Neuron (in vitro differentiated cells): ENCODE data around the gene ZSCAN9.

Experiments
- H2AFZ ChIP-seq: one replicate; pipeline ENCODE4 v1.6.1; 2013; ENCODE audit warnings: low read depth, mild to moderate bottlenecking, inconsistent platforms, low read length, moderate library complexity
- H3K27me3 ChIP-seq: one replicate; pipeline ENCODE4 v1.6.1; 2013; ENCODE audit warnings: low read length; ENCODE audit not compliant: insufficient read depth
- H3K36me3 ChIP-seq: one replicate; pipeline ENCODE4 v1.6.1; 2013; ENCODE audit warnings: low read length; ENCODE audit not compliant: insufficient read depth
- H3K4me1 ChIP-seq: one replicate; pipeline ENCODE4 v1.6.1; 2013; ENCODE audit warnings: low read length; ENCODE audit not compliant: insufficient read depth
- H3K4me3 ChIP-seq: 2 replicates; pipeline ENCODE4 v1.5.1; 2013; ENCODE audit warnings: mild to moderate bottlenecking, low read length, moderate library complexity
- H3K9me3 ChIP-seq: one replicate; pipeline ENCODE4 v1.6.1; 2013; ENCODE audit warnings: low read length

The ZSCAN9 gene

DNA sequence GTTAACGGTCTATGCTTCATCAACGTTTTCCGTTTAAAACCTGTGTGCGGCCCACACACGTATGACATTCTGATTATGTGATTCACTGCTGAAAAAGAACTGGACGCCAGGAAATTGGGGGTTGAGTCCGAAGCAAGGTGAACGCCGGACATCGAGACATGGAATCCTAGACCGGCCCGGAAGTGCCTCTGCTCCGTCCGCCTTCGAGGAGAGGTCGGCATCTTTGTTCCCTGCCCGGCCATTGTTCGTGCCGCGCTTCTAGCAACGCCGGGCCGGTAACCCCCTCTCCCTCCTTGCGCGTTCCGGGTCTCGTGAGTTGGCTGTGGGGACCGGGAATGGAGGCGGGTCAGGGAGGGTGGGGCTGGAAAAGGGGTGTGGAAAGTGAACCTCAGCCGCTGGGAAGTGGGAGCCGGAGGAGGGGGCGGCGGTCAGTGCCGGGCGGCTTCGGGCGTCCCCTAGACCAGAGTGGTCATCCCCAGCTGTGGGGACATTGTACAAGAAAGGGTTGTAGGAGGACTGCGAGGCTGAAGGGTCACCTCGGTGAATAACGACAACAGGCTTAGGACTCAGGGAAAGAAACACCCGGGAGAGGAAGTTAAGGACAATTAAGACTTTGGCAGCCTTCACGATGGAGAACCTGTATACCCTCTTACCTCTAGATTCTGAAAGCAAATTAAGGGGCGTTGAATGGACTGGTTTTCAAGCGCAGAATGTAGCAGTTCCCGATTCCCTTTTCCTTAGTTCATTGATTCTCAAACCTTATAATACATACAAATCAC lies at the start of gene ZSCAN9:
Gene ZSCAN9 (plus strand): TSS at position 220 of the 779 bp plus-strand sequence. CDS start 1,810 bp downstream, outside the sequence.
- Histone ChIP-seq H2AFZ (peak within 1 kb of the TSS; percentile 64), H3K36me3 (peaks cover 28% of the 10 kb centered on the region), H3K27me3 (peaks cover 6% of the 10 kb centered on the region), H3K4me3 (peak within 1 kb of the TSS; percentile 91), H3K4me1 (peaks cover 15% of the 10 kb centered on the region), H3K9me3 (no peaks in the 10 kb centered on the region)

DNA sequence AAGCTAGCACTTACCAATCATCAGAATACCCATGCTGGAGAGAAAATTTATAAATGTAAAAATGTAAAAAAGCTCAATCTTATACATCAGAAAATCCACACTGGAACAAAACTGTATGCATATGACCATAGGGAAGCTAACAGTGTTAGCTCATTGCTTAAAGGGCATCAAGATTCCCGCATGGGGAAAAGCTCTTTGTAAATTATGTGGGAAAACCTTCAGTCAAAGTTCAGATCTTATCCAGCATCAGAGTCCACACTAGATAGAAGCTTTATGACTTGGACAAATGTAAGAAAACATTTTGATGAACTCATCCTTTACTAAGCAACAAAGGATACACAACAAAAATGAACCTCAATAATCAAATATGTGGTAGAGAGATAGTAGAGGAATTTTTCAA lies 48.7 kb upstream of the ZSCAN9 start:
- Histone ChIP-seq H3K4me3 (no peak overlapping the region), H2AFZ (no peak overlapping the region), H3K4me1 (no peaks in the 10 kb centered on the region), H3K36me3 (no peaks in the 10 kb centered on the region), H3K9me3 (no peaks in the 10 kb centered on the region), H3K27me3 (no peaks in the 10 kb centered on the region)

DNA sequence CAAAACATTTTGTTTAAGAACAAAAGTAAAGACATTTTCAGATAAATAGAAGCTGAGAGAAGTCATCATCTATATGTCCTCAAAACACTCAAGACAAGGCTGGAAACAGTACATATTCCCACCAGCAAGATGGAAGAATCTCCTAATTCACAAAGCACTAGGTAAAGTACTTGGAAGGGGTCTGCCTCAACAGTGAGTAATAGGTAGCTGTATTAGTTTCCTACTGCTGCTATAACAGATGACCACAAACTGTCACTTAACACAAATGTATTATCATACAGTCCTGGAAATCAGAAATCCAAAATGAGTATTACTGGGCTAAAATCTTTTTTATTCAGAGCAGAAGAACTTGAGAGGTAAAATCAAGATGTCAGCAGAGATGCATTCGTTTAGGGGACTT lies 42.8 kb upstream of the ZSCAN9 start:
- Histone ChIP-seq H2AFZ (no peak overlapping the region), H3K9me3 (no peaks in the 10 kb centered on the region), H3K4me1 (no peaks in the 10 kb centered on the region), H3K27me3 (peaks cover 2% of the 10 kb centered on the region), H3K36me3 (no peaks in the 10 kb centered on the region), H3K4me3 (no peak overlapping the region)

DNA sequence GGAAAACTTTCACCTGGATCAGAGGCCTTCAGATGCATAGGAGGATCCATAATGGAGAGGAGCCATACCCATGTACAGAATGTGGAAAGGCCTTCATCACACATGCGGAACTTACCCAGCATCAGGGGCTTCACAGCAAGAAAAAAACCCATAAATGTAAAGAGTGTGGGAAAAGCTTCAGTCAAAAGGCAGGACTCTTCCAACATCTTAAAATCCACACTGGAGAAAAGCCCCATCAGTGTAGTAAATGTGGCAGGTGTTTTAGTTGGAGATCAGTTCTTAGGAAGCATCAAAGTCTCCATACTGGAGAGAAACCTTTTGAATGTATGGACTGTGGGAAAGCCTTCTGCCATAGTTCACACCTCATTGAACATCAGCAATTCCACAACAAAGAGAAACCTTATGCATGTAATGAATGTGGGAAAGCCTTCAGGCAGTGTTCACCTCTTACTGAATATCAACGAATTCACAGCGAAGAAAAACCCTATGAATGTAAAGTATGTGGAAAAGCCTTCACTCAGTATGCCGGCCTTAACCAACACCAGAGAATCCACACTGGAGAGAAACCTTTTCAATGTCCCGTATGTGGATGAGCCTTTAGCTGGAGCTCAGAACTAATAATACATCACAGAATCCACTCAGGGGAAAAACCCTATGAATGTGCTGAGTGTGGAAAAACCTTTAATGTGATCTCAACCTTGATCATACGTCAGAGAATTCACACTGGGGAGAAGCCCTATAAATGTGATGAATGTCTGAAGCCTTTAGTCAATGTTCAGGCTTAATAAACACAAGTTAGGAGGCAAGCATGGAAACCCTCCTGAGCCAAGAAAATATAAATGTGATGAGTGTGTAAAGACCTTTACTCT lies 36.7 kb upstream of the ZSCAN9 start:
- H3K9me3 ChIP-seq, result peaks cover 4% of the 10 kb centered on the region
- H3K36me3 ChIP-seq, result no peaks in the 10 kb centered on the region
- no peak overlapping the region for H3K4me3 ChIP-seq
- H3K27me3 ChIP-seq, result peaks cover 2% of the 10 kb centered on the region
- no peak overlapping the region for H2AFZ ChIP-seq
- no peaks in the 10 kb centered on the region for H3K4me1 ChIP-seq

DNA sequence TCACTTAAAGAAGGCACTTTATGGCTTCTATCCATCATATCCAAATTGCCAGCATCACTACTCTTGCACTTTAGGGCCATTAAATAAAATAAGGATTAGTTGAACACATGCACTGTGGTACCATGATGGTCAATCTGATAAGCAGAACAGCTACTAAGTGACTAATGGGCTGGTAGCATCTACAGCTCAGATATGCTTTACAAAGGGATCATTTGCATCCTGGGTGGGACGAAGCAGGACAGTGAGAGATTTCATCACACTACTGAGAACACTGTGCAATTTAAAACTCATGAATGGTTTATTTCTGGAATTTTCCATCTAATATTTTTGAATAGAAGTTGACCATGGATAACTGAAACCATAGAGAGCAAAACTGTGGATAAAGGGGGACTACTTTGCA lies 25.1 kb upstream of the ZSCAN9 start:
- peaks cover 5% of the 10 kb centered on the region for H3K4me1 ChIP-seq
- no peak overlapping the region for H2AFZ ChIP-seq
- H3K4me3 ChIP-seq, result no peak overlapping the region
- H3K36me3 ChIP-seq, result no peaks in the 10 kb centered on the region
- peaks cover 1% of the 10 kb centered on the region for H3K27me3 ChIP-seq
- peaks cover 6% of the 10 kb centered on the region for H3K9me3 ChIP-seq

DNA sequence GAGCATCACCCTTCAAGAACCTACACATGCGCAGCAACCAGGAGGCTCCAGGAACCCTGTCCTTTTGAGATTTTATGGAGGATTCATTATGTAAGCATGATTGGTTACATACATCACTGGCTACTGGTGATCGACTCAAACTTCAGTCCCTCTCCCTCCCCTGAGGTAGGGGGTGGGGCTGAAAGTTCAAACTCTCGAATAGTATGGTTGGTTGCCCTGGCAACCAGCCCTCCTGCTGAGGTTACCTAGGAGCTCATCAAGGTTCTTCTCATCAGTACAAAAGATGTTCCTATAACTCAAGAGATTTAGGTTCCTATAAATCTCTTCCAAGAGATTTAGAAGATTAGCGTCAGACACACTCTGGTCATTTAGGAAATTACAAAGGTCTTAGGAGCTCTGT lies 21.9 kb upstream of the ZSCAN9 start:
- Histone ChIP-seq H3K27me3 (peaks cover 30% of the 10 kb centered on the region), H2AFZ (no peak overlapping the region), H3K4me1 (peaks cover 10% of the 10 kb centered on the region), H3K36me3 (no peaks in the 10 kb centered on the region), H3K4me3 (no peak overlapping the region), H3K9me3 (peaks cover 3% of the 10 kb centered on the region)

DNA sequence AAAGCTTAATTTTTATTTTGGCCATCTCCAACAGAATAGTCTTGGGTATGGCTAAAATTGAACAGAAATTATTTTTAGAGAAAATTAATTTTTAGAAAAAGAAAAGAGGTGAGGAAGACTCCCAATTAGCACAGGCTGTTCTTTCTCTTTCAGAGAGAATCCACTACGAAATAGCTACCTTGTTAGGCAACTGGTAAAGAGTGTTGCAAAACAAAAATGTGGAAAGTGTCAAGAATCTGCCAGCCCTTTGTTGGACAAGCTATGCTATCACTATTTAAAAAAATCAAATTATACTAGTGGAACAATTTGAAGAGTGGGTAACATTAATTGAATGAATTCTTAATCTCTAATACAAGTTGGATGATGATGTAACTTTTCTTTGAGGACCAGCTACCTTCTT lies 19.2 kb upstream of the ZSCAN9 start:
- Histone ChIP-seq H3K9me3 (no peaks in the 10 kb centered on the region), H3K4me1 (peaks cover 13% of the 10 kb centered on the region), H3K36me3 (no peaks in the 10 kb centered on the region), H3K27me3 (peaks cover 51% of the 10 kb centered on the region), H3K4me3 (no peak overlapping the region), H2AFZ (no peak overlapping the region)

DNA sequence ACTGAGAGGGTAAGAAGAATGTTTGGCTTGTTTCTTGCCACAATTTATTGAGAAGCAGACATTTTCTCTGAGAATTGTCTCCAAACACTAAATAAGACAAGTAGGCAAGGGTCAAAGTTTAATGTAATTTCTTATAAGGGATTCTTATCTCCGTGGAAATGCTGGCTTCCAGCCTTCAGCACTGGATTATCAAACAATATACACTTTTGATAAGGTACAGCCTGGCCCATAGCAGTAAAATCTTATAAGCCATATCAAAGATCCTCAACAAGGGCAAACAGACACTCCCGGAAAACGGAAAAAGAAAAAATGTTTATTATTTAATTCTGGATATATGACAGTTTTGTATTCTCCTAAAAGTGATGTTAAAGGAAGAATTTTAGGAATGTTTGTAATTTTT lies 18.5 kb upstream of the ZSCAN9 start:
- H3K4me3 ChIP-seq, result no peak overlapping the region
- H2AFZ ChIP-seq, result no peak overlapping the region
- peaks cover 52% of the 10 kb centered on the region for H3K27me3 ChIP-seq
- H3K9me3 ChIP-seq, result no peaks in the 10 kb centered on the region
- H3K36me3 ChIP-seq, result no peaks in the 10 kb centered on the region
- peaks cover 13% of the 10 kb centered on the region for H3K4me1 ChIP-seq

DNA sequence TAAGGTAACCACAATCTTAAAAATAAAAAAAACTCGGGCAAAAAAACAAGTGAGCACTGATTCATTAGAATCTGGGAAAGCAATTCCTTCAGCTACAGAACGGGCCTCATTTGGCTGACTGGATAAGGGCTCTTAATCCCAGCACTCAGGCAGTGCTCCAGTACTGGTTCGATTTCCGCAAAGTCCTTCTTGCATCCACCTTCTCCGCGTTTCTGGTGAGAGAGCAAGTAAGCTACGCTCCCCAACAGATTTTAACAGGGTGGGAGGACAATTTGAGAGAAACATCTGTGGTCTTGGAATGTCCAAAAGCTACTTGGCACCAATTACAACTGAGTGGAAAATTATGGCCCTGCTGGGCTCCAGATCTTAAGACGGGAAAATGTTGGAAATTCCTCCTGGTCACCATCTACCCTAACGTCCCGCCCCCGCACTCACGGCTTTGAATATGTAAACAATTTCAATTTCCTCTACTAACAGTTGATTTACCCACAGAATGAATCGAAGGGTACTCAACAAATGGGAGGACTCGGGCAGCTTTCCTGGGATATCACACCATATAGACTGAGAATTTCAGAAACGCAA lies 18.1 kb upstream of the ZSCAN9 start:
- H3K27me3 ChIP-seq, result peaks cover 57% of the 10 kb centered on the region
- no peaks in the 10 kb centered on the region for H3K36me3 ChIP-seq
- peak overlapping the region; percentile 32 for H3K4me3 ChIP-seq
- peaks cover 13% of the 10 kb centered on the region for H3K4me1 ChIP-seq
- peak overlapping the region; percentile 37 for H2AFZ ChIP-seq
- no peaks in the 10 kb centered on the region for H3K9me3 ChIP-seq

DNA sequence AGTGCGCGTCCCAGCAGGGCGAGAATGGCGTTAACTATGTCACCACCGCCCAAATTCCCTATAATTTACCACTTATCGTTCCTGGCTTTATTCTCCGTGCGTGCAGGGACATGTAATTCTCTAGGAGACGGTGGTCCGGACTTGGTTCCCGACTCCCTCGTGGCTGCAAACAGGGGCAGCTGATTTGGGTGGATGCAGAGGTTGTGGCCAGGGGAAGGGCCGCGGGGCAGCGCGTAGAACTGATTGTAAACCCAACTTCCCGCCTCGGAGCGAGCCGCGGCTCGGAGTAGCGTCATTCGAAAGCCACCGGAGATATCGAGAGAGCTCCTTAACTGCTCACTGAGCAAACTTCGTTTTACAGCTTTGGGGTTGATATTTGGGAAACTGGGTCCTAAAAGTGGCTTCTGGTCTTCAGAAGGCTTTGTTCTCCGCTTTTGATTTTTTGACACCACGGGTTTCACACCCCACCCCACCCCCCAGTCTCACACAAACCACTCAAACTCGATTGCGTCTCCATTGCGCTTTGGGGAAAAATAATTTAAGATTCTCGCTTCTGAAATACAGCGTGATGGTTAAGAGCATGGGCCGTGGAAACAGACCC lies 17.5 kb upstream of the ZSCAN9 start:
- Histone ChIP-seq H3K36me3 (no peaks in the 10 kb centered on the region), H3K4me1 (peaks cover 18% of the 10 kb centered on the region), H3K9me3 (no peaks in the 10 kb centered on the region), H2AFZ (peak overlapping the region; percentile 37), H3K4me3 (peak overlapping the region; percentile 32), H3K27me3 (peaks cover 63% of the 10 kb centered on the region)

DNA sequence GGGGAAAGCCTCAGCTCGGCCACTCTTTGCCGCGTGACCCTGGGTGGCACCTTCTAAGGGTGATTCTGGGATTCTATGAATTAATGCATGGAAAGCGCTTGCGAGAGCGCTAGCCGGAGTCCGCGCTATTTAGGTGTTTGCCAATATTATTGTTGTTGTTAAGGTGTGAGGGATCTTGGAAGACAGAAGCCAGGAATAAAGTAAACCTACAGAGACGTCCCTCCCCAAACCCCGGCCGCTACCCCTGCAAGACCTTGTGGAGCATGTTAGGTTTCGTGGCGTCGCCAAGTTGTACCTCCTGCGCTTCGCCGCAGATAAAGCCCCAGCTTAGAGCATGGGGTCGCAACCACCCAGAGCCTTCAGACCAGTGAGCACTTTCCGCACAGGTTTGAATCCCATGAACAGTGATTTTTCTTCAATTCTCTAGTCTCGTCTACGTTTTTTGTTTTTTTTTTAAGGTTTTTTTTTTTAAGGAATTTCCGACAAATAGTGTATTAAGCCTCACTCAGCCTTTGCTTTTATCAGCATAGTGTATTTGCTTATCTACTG lies 16.9 kb upstream of the ZSCAN9 start:
- Histone ChIP-seq H3K36me3 (no peaks in the 10 kb centered on the region), H3K4me3 (peak overlapping the region; percentile 32), H2AFZ (peak overlapping the region; percentile 37), H3K9me3 (no peaks in the 10 kb centered on the region), H3K27me3 (peaks cover 68% of the 10 kb centered on the region), H3K4me1 (peaks cover 20% of the 10 kb centered on the region)

DNA sequence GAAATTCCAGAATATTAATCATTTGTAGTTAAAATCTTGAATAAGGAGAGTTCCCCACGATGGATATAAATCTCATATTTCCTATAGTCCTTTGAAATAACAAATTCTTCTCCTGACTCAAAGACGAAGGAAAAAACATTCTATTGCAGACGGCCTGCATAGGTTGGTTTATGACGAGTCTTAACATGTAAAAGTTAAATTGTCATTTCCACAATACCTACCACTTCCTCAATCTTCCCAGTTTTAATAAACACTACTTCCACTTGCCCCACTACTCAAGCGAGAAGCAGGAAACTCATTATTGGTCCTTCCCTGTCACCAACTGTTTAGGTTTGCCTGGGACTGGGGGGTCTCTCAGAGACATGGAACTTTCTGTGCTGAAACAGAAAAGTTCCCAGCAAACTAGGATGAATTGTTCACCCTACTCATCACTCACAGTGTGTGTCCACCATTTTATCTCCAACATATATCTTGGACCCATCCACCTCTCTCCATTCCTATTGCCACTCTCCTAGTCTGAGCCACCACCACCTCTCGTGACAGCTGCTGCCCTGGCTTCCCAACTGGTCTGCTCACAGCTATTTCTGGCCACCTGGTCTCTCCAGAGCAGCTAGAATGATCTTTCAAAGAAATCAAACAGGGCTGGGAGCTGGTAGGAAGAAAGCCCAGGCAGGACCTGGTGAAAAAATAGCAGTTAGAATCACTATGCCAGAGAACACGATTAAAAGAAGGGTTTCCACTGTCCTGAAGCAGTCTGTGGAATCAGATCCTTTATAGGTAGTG lies 15.1 kb upstream of the ZSCAN9 start:
- no peak overlapping the region for H3K4me3 ChIP-seq
- no peaks in the 10 kb centered on the region for H3K9me3 ChIP-seq
- H3K36me3 ChIP-seq, result no peaks in the 10 kb centered on the region
- H3K4me1 ChIP-seq, result peaks cover 18% of the 10 kb centered on the region
- H2AFZ ChIP-seq, result no peak overlapping the region
- H3K27me3 ChIP-seq, result peaks cover 74% of the 10 kb centered on the region
